Fibroblast of mammary gland (primary cell): ENCODE data around the gene ENKUR.
"Not testable (repeated sequence)": the region's sequence is repeated elsewhere in the genome, so short reads cannot be mapped to it uniquely, and the experiment has no call there.

Experiments used
- DNase-seq: peaks from one replicate; pipeline ENCODE4 v3.0.0-alpha.2; 2010; ENCODE audit warnings: low read depth
- H3K4me3 ChIP-seq: 2 replicates; pipeline ENCODE4 v1.5.1; 2011; ENCODE audit warnings: low read depth, mild to moderate bottlenecking, low read length, moderate library complexity; ENCODE audit not compliant: control insufficient read depth
- CTCF ChIP-seq: conservative IDR thresholded peaks from 2 replicates; pipeline ENCODE4 v1.5.1; 2011; ENCODE audit warnings: low read depth, low read length, inconsistent platforms; ENCODE audit not compliant: control insufficient read depth, insufficient read depth

Gene ENKUR

DNA sequence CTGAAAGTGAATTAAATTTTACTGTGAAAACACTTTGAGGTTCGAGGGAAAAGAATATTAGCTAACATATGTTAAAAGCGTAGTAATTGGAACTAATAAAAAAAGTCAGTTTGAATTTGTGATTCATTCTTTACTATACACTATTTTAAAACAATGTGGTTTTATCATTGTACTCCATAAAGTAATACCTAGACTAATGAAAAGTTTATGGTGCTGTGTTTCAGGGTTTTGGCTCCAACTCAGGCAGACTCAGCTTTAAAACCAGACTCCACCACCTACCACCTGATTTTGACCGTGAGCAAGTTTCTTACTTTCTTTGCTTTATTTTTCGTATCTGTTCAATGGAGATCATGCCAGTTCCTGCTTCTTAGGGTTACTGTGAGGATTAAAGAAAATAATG, 54.4 kb downstream of the ENKUR start:
- TF ChIP-seq CTCF: no peak
- peak; percentile 34 for DNase-seq
- H3K4me3 ChIP-seq: no peak overlapping the region

GRCh38 chr10:24959382-24959730, 56.6 kb downstream of the ENKUR start:
- TF ChIP-seq CTCF: no peak
- H3K4me3 ChIP-seq: peak overlapping the region; percentile 7

DNA sequence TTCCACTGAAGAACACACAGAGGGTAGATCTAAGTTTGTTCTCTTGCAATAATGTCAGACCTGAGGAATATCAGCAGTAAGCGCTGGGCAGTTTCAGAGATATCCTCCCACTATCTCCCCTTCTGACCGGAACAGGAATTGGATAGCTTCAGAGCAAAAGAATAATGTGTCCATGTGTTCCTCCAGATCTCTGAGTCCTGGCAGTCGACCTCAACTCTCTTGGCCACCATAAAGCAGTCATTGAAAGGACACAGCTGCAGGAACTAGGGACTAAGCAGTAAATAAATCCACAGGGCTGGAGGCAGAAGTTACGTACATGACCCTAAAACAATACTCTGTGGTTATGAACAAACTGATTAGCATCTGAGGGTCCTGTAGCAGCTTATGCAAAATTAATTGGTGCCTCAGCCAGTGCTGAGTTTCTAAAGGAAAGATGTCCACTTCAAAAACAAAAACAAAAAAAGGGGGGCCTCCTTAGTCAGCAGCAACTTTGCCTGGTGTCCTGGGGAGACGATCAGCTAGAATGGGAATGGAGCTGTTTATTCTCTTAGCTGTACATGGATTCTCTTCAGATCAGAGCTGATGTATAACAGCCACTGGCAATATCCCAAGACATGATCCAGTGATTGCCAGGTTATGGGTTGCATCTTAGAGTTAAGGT, 57.1 kb downstream of the ENKUR start:
- no peak for TF ChIP-seq CTCF
- peak; percentile 98 for DNase-seq
- peak overlapping the region; percentile 7 for H3K4me3 ChIP-seq

More at GRCh38 chr10:24959382-24959730, 56.6 kb downstream of the ENKUR start:
- no peak for DNase-seq

DNA sequence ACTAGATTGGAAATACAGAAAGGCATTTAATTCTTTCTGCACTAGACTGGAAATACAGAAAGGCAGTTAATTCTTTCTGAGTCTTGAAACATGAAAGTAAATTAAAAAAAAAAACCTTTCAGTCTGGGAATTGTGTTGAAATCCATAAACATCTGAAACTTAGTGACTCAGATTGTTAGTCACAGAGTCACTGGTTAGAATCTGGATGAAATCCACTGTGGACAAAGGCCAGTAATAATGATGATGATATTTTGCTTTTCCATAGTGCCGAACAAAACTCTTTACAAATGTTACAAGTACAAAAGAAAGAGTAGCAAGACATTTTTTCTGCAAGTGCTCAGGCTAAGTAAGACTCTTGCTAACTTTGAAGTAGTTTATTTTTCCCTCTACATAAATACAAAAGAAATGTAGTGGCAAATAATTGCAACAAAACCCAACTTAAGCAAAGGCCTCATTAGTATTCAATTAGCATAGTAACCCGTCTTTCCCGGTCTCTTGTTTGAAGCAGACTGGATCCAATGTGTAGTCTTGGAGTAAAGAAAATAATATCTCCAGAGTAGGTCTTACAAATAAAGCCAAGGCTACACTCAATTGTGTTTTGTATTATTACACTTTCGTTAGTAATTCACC, 57.8 kb downstream of the ENKUR start:
- no peak overlapping the region for H3K4me3 ChIP-seq
- TF ChIP-seq CTCF: no peak
- DNase-seq: peak; percentile 98

- DNase-seq: peak; percentile 67
- not testable (repeated sequence) for H3K4me3 ChIP-seq
These were observed 58.3 kb downstream of the ENKUR start for GRCh38 chr10:24957624-24958051.

DNA sequence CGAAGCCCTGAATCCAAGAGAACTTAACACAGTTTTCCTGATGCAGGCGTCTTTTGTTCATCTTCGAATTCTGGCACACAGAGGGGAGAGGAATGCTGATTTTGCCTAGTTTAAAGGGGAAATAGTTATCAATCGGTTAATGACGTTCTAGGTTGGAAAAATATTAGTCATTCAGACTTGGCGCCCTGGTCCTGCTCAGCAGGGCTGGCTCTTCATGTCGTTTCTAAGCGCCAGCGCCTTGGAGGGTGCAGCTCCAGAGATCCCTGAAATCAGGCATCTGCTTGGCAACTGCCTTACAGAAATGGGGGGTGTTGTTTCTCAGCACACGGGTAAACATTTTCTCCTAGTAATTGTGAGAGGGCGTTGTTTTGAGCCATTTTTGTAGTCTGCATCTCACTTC, 62.3 kb downstream of the ENKUR start:
- no peak for TF ChIP-seq CTCF
- DNase-seq: peak; percentile 73
- H3K4me3 ChIP-seq: peak overlapping the region; percentile 31

GRCh38 chr10:24952707-24953645, 63.0 kb downstream of the ENKUR start:
- no peak for TF ChIP-seq CTCF
- H3K4me3 ChIP-seq: peak overlapping the region; percentile 55
- peak; percentile 89 for DNase-seq
